ENCODE results near the gene GPC6.

Gene GPC6

GRCh38 chr13:93307136-93307535 is 80.5 kb downstream of the GPC6 start:
- no peaks in the 10 kb centered on the region for H3K9me3 ChIP-seq (ENCODE audit: low read length)
- H2AFZ ChIP-seq (ENCODE audit: low read length) = no peak overlapping the region
- TF ChIP-seq CTCF (IDR thresholded peaks at IDR 0.05; ENCODE audit: low read length) (no peak), EZH2 (IDR thresholded peaks at IDR 0.05; ENCODE audit: borderline replicate concordance, low read length) (no peak)
- H3K9ac ChIP-seq (ENCODE audit: low read length) = no peak overlapping the region
- no peak overlapping the region for H3K4me3 ChIP-seq (ENCODE audit: low read depth, low read length, poor library complexity, severe bottlenecking)
- no peaks in the 10 kb centered on the region for H3K27me3 ChIP-seq (ENCODE audit: insufficient read depth, low read length)
- no peak overlapping the region for H3K27ac ChIP-seq (ENCODE audit: low read depth, low read length, poor library complexity, severe bottlenecking)
- H4K20me1 ChIP-seq (ENCODE audit: insufficient read depth, low read length) = no peaks in the 10 kb centered on the region
- no peaks in the 10 kb centered on the region for H3K36me3 ChIP-seq (ENCODE audit: insufficient read depth, low read length)
- H3K4me1 ChIP-seq (ENCODE audit: insufficient read depth, low read length, severe bottlenecking) = no peaks in the 10 kb centered on the region
- no peak overlapping the region for H3K4me2 ChIP-seq (ENCODE audit: low read length)
- H3F3A ChIP-seq (ENCODE audit: insufficient read depth, low read length) = no peaks in the 10 kb centered on the region
- H3K9me2 ChIP-seq (ENCODE audit: low read depth, low read length) = no peaks in the 10 kb centered on the region
- H3K79me2 ChIP-seq (ENCODE audit: insufficient read depth, low read length) = no peaks in the 10 kb centered on the region

GRCh38 chr13:93307651-93308050 is 81.0 kb downstream of the GPC6 start:
- H3K4me1 ChIP-seq (ENCODE audit: insufficient read depth, low read length, severe bottlenecking) = no peaks in the 10 kb centered on the region
- H3K79me2 ChIP-seq (ENCODE audit: insufficient read depth, low read length) = no peaks in the 10 kb centered on the region
- no peaks in the 10 kb centered on the region for H3K9me3 ChIP-seq (ENCODE audit: low read length)
- H3F3A ChIP-seq (ENCODE audit: insufficient read depth, low read length) = no peaks in the 10 kb centered on the region
- H3K9ac ChIP-seq (ENCODE audit: low read length) = no peak overlapping the region
- no peak overlapping the region for H3K4me3 ChIP-seq (ENCODE audit: low read depth, low read length, poor library complexity, severe bottlenecking)
- no peaks in the 10 kb centered on the region for H4K20me1 ChIP-seq (ENCODE audit: insufficient read depth, low read length)
- H3K4me2 ChIP-seq (ENCODE audit: low read length) = no peak overlapping the region
- no peaks in the 10 kb centered on the region for H3K36me3 ChIP-seq (ENCODE audit: insufficient read depth, low read length)
- no peaks in the 10 kb centered on the region for H3K9me2 ChIP-seq (ENCODE audit: low read depth, low read length)
- no peak overlapping the region for H2AFZ ChIP-seq (ENCODE audit: low read length)
- no peak for TF ChIP-seq CTCF (IDR thresholded peaks at IDR 0.05; ENCODE audit: low read length)
- TF ChIP-seq EZH2 (IDR thresholded peaks at IDR 0.05; ENCODE audit: borderline replicate concordance, low read length) = no peak
- H3K27me3 ChIP-seq (ENCODE audit: insufficient read depth, low read length) = no peaks in the 10 kb centered on the region
- no peak overlapping the region for H3K27ac ChIP-seq (ENCODE audit: low read depth, low read length, poor library complexity, severe bottlenecking)

GRCh38 chr13:93309886-93310523 is 83.4 kb downstream of the GPC6 start:
- H2AFZ ChIP-seq (ENCODE audit: low read length) = no peak overlapping the region
- no peaks in the 10 kb centered on the region for H4K20me1 ChIP-seq (ENCODE audit: insufficient read depth, low read length)
- no peaks in the 10 kb centered on the region for H3K36me3 ChIP-seq (ENCODE audit: insufficient read depth, low read length)
- no peak overlapping the region for H3K9ac ChIP-seq (ENCODE audit: low read length)
- H3K27me3 ChIP-seq (ENCODE audit: insufficient read depth, low read length) = no peaks in the 10 kb centered on the region
- H3K27ac ChIP-seq (ENCODE audit: low read depth, low read length, poor library complexity, severe bottlenecking) = no peak overlapping the region
- no peaks in the 10 kb centered on the region for H3F3A ChIP-seq (ENCODE audit: insufficient read depth, low read length)
- no peak overlapping the region for H3K4me3 ChIP-seq (ENCODE audit: low read depth, low read length, poor library complexity, severe bottlenecking)
- no peak for TF ChIP-seq CTCF (IDR thresholded peaks at IDR 0.05; ENCODE audit: low read length)
- TF ChIP-seq EZH2 (IDR thresholded peaks at IDR 0.05; ENCODE audit: borderline replicate concordance, low read length) = no peak
- H3K9me3 ChIP-seq (ENCODE audit: low read length) = no peaks in the 10 kb centered on the region
- H3K4me2 ChIP-seq (ENCODE audit: low read length) = no peak overlapping the region
- H3K9me2 ChIP-seq (ENCODE audit: low read depth, low read length) = no peaks in the 10 kb centered on the region
- no peaks in the 10 kb centered on the region for H3K79me2 ChIP-seq (ENCODE audit: insufficient read depth, low read length)
- H3K4me1 ChIP-seq (ENCODE audit: insufficient read depth, low read length, severe bottlenecking) = no peaks in the 10 kb centered on the region

Data from OCI-LY1 (cell line).